Measurements from ENCODE around the gene RPL29.

The RPL29 gene

DNA sequence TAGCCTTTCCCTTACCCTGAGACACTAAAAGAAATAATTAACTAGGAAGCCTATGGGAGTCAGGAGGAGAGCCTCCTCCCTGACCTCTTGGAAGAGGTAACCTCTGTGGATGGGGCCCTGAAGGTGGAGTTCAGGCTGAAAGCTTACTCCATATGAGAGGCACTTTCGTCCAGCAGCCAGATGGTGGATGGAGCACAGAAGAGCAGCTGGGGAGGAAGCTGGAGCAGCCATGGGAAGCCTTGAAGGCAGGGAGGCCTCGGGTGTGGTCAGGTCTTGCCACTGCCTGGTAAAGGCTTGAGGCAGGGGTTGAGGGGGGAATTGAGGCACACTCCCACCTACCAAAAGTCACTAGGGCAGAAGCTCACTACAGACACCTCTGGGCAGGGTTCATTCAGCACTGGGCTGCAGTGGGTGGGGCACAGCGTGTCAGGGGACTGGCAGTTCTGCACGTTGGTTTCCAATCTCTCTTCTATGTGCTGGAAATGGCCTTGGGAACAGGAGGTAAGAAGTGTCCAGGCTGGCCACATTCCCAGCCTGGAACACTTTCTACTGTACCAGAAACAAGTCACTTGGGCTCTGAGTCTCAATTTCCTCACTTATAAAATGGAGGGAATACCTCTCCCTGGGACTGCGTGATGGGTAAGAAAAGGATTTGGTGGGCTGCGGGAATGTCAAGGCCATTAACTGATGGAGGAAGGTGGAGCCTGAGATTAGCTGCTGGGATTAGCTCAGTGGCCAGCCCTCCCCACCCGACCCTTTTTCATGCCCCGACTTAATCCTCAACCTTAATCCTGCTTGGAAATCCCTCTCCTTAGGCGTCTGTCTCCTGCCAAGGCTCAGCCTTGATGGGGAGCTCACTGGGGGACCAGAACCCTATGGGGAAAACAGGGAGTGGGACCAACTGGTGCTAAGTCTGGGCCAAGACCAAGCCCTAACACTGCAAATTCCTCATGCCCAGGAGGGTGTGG, 33.8 kb downstream of the RPL29 start:
- H3K27me3 ChIP-seq (ENCODE audit: control insufficient read depth in 3 of 3, insufficient read depth in 3 of 3, low read depth in 1 of 3, low read length in 3 of 3) = peaks cover 0 to under 1% (median 0%) of the 10 kb centered on the region in 3 experiments
- peak overlapping the region; percentile 22 for H2BK15ac ChIP-seq (ENCODE audit: low read length)
- peaks cover 10% of the 10 kb centered on the region for H3K79me1 ChIP-seq (ENCODE audit: low read depth, low read length)
- H3K9ac ChIP-seq (ENCODE audit: low read depth, low read length, poor library complexity) = no peak overlapping the region
- no peak overlapping the region for H2BK5ac ChIP-seq (ENCODE audit: low read length)
- no peak overlapping the region for H3K4me3 ChIP-seq (ENCODE audit: low read length in 2 of 2)
- H3K27ac ChIP-seq (replicated peaks; ENCODE audit: low read length) = no peak overlapping the region
- H3K4ac ChIP-seq (ENCODE audit: low read length) = peak overlapping the region; percentile 10
- no peak overlapping the region for H3K4me2 ChIP-seq (ENCODE audit: insufficient read depth, low read length, poor library complexity, severe bottlenecking)
- no peak overlapping the region for H2BK12ac ChIP-seq (ENCODE audit: low read length)
- no peak overlapping the region for H4K8ac ChIP-seq (ENCODE audit: low read depth, low read length)
- H3K14ac ChIP-seq (ENCODE audit: low read length) = no peak overlapping the region
- WGBS, 2 donors (ENCODE audit: extremely low coverage in 2 of 2, insufficient read length in 2 of 2, insufficient replicate concordance in 1 of 2) = no CpG with 5 or more reads among the region's 9 CpGs
- H3K9me3 ChIP-seq (replicated peaks in 1 of 2; ENCODE audit: control insufficient read depth in 2 of 2, insufficient read depth in 1 of 2, low read depth in 1 of 2, low read length in 2 of 2) = peaks cover 0 to 2% of the 10 kb centered on the region in 2 donors
- H4K91ac ChIP-seq (ENCODE audit: low read depth, low read length, poor library complexity) = no peak overlapping the region
- no peak for DNase-seq (ENCODE audit: low spot score)
- H2BK120ac ChIP-seq (ENCODE audit: low read depth, low read length) = no peak overlapping the region
- H3K18ac ChIP-seq (ENCODE audit: low read length) = no peak overlapping the region
- no peak overlapping the region for H2AFZ ChIP-seq (ENCODE audit: low read length)
- H3K4me1 ChIP-seq (ENCODE audit: control insufficient read depth in 2 of 2, insufficient read depth in 1 of 2, low read depth in 1 of 2, low read length in 2 of 2) = peaks cover 25 to 44% of the 10 kb centered on the region in 2 donors
- H3K36me3 ChIP-seq (replicated peaks in 1 of 2; ENCODE audit: control insufficient read depth in 2 of 2, insufficient read depth in 2 of 2, low read length in 2 of 2) = peaks cover 20 to 44% of the 10 kb centered on the region in 2 donors
- no peak overlapping the region for H3K23ac ChIP-seq (ENCODE audit: low read depth, low read length, poor library complexity)
- peak overlapping the region; percentile 68 for H2AK5ac ChIP-seq (ENCODE audit: low read depth, low read length)

DNA sequence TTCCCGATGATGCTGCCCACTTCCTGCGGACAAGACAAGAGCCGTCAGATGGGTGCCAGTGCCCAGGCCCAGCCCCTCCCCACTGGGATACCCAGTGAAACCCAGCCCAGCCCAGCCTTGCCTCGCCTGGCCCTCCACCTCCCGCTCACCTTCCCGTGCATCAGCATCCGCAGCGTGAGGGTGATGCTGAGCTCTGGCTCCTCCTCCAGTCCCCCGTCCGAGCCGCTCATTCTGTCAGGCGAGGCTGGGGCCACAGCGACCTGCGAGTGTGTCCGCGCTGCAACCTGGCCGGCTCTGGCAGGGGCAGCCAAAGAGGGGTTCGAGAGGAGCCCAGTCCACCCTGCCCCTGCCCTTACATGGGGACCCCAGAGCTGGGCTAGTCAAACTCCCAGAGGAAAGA, 34.7 kb downstream of the RPL29 start:
- Histone ChIP-seq H3K14ac (ENCODE audit: low read length) (no peak overlapping the region), H2BK12ac (ENCODE audit: low read length) (no peak overlapping the region), H2AFZ (ENCODE audit: low read length) (no peak overlapping the region), H3K27ac (replicated peaks; ENCODE audit: low read length) (no peak overlapping the region), H3K4ac (ENCODE audit: low read length) (no peak overlapping the region), H3K4me3 (ENCODE audit: low read length in 2 of 2) (no peak overlapping the region), H3K4me1 (ENCODE audit: control insufficient read depth in 2 of 2, insufficient read depth in 1 of 2, low read depth in 1 of 2, low read length in 2 of 2) (peaks cover 18 to 42% of the 10 kb centered on the region in 2 donors), H2BK120ac (ENCODE audit: low read depth, low read length) (no peak overlapping the region), H3K79me1 (ENCODE audit: low read depth, low read length) (peaks cover 6% of the 10 kb centered on the region), H4K91ac (ENCODE audit: low read depth, low read length, poor library complexity) (no peak overlapping the region), H3K23ac (ENCODE audit: low read depth, low read length, poor library complexity) (peak overlapping the region; percentile 46), H2BK15ac (ENCODE audit: low read length) (peak overlapping the region; percentile 25), H3K27me3 (ENCODE audit: control insufficient read depth in 3 of 3, insufficient read depth in 3 of 3, low read depth in 1 of 3, low read length in 3 of 3) (peaks cover 0 to 2% (median 0%) of the 10 kb centered on the region in 3 experiments), H4K8ac (ENCODE audit: low read depth, low read length) (no peak overlapping the region), H3K9ac (ENCODE audit: low read depth, low read length, poor library complexity) (peak overlapping the region; percentile 55), H3K18ac (ENCODE audit: low read length) (no peak overlapping the region), H3K36me3 (replicated peaks in 1 of 2; ENCODE audit: control insufficient read depth in 2 of 2, insufficient read depth in 2 of 2, low read length in 2 of 2) (peaks cover 23 to 47% of the 10 kb centered on the region in 2 donors), H2BK5ac (ENCODE audit: low read length) (no peak overlapping the region), H2AK5ac (ENCODE audit: low read depth, low read length) (peak overlapping the region; percentile 14), H3K4me2 (ENCODE audit: insufficient read depth, low read length, poor library complexity, severe bottlenecking) (no peak overlapping the region), H3K9me3 (replicated peaks in 1 of 2; ENCODE audit: control insufficient read depth in 2 of 2, insufficient read depth in 1 of 2, low read depth in 1 of 2, low read length in 2 of 2) (peaks cover 0 to 2% of the 10 kb centered on the region in 2 donors)
- WGBS, 2 donors (ENCODE audit: extremely low coverage in 2 of 2, insufficient read length in 2 of 2, insufficient replicate concordance in 1 of 2) = no CpG with 5 or more reads among the region's 18 CpGs
- DNase-seq (ENCODE audit: low spot score) = no peak

DNA sequence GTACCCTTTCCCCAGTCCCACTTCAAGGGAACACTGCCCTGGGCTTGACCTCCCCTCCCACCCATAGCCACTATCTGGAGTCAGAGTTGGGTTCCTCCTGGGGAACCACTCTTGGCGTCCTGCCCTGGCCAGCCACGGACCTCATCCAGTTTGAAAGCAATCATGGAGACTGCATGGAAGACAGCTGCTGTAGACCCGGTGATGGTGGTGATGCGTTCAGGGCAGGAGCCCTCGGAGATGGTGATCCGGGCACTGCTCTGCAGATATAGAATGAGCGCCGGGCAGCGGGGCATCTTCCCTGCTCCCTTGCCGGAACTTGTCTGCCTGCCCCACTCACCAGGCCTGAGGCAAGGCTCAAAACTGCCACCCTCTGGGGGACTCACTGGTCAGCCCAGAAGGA, 35.3 kb downstream of the RPL29 start:
- DNase-seq (ENCODE audit: low spot score) = no peak
- WGBS, 2 donors (ENCODE audit: extremely low coverage in 2 of 2, insufficient read length in 2 of 2, insufficient replicate concordance in 1 of 2) = no CpG with 5 or more reads among the region's 10 CpGs
- H3K9ac ChIP-seq (ENCODE audit: low read depth, low read length, poor library complexity) = no peak overlapping the region
- no peak overlapping the region for H3K4me3 ChIP-seq (ENCODE audit: low read length in 2 of 2)
- no peak overlapping the region for H4K91ac ChIP-seq (ENCODE audit: low read depth, low read length, poor library complexity)
- H3K18ac ChIP-seq (ENCODE audit: low read length) = no peak overlapping the region
- peaks cover 5% of the 10 kb centered on the region for H3K79me1 ChIP-seq (ENCODE audit: low read depth, low read length)
- H3K23ac ChIP-seq (ENCODE audit: low read depth, low read length, poor library complexity) = no peak overlapping the region
- H2BK12ac ChIP-seq (ENCODE audit: low read length) = no peak overlapping the region
- no peak overlapping the region for H2BK5ac ChIP-seq (ENCODE audit: low read length)
- peaks cover 0 to 8% (median 5%) of the 10 kb centered on the region in 3 experiments for H3K27me3 ChIP-seq (ENCODE audit: control insufficient read depth in 3 of 3, insufficient read depth in 3 of 3, low read depth in 1 of 3, low read length in 3 of 3)
- no peak overlapping the region for H2BK120ac ChIP-seq (ENCODE audit: low read depth, low read length)
- no peak overlapping the region for H3K4me2 ChIP-seq (ENCODE audit: insufficient read depth, low read length, poor library complexity, severe bottlenecking)
- H2BK15ac ChIP-seq (ENCODE audit: low read length) = no peak overlapping the region
- no peak overlapping the region for H2AK5ac ChIP-seq (ENCODE audit: low read depth, low read length)
- no peak overlapping the region for H2AFZ ChIP-seq (ENCODE audit: low read length)
- H4K8ac ChIP-seq (ENCODE audit: low read depth, low read length) = no peak overlapping the region
- H3K4me1 ChIP-seq (ENCODE audit: control insufficient read depth in 2 of 2, insufficient read depth in 1 of 2, low read depth in 1 of 2, low read length in 2 of 2) = peaks cover 12 to 42% of the 10 kb centered on the region in 2 donors
- peaks cover 0 to 5% of the 10 kb centered on the region in 2 donors for H3K9me3 ChIP-seq (replicated peaks in 1 of 2; ENCODE audit: control insufficient read depth in 2 of 2, insufficient read depth in 1 of 2, low read depth in 1 of 2, low read length in 2 of 2)
- H3K36me3 ChIP-seq (replicated peaks in 1 of 2; ENCODE audit: control insufficient read depth in 2 of 2, insufficient read depth in 2 of 2, low read length in 2 of 2) = peaks cover 23 to 47% of the 10 kb centered on the region in 2 donors
- no peak overlapping the region for H3K27ac ChIP-seq (replicated peaks; ENCODE audit: low read length)
- H3K4ac ChIP-seq (ENCODE audit: low read length) = no peak overlapping the region
- H3K14ac ChIP-seq (ENCODE audit: low read length) = no peak overlapping the region

DNA sequence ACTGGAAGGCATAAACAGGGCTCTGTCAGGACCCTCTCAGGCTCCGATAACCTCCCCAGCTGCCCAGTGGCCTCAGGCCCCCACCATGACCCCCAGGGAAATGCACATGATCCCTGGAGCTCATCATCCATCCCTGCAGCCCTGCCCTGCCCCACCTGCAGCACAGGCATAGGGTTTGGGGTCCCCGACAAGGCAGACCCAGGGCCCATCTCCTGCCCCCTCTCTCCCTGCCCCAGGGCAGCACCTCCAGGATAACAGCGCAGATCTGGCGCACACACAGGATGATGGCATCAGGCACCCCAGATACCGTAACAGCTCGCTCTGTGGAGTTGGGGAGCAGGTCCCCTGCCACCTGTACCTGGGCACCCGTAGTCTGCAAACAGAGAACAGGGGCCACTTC, 36.0 kb downstream of the RPL29 start:
- no peak overlapping the region for H3K18ac ChIP-seq (ENCODE audit: low read length)
- H2BK12ac ChIP-seq (ENCODE audit: low read length) = no peak overlapping the region
- no peak overlapping the region for H2BK120ac ChIP-seq (ENCODE audit: low read depth, low read length)
- H2BK15ac ChIP-seq (ENCODE audit: low read length) = no peak overlapping the region
- H3K9me3 ChIP-seq (replicated peaks in 1 of 2; ENCODE audit: control insufficient read depth in 2 of 2, insufficient read depth in 1 of 2, low read depth in 1 of 2, low read length in 2 of 2) = peaks cover 0 to 11% of the 10 kb centered on the region in 2 donors
- no peak overlapping the region for H3K14ac ChIP-seq (ENCODE audit: low read length)
- no peak overlapping the region for H3K9ac ChIP-seq (ENCODE audit: low read depth, low read length, poor library complexity)
- H3K4me1 ChIP-seq (ENCODE audit: control insufficient read depth in 2 of 2, insufficient read depth in 1 of 2, low read depth in 1 of 2, low read length in 2 of 2) = peaks cover 4 to 37% of the 10 kb centered on the region in 2 donors
- no CpG with 5 or more reads among the region's 7 CpGs for WGBS, 2 donors (ENCODE audit: extremely low coverage in 2 of 2, insufficient read length in 2 of 2, insufficient replicate concordance in 1 of 2)
- no peak overlapping the region for H2BK5ac ChIP-seq (ENCODE audit: low read length)
- peak overlapping the region; percentile 4 for H3K23ac ChIP-seq (ENCODE audit: low read depth, low read length, poor library complexity)
- no peak overlapping the region for H4K91ac ChIP-seq (ENCODE audit: low read depth, low read length, poor library complexity)
- no peak overlapping the region for H3K4ac ChIP-seq (ENCODE audit: low read length)
- peaks cover 0 to 15% (median 11%) of the 10 kb centered on the region in 3 experiments for H3K27me3 ChIP-seq (ENCODE audit: control insufficient read depth in 3 of 3, insufficient read depth in 3 of 3, low read depth in 1 of 3, low read length in 3 of 3)
- H4K8ac ChIP-seq (ENCODE audit: low read depth, low read length) = no peak overlapping the region
- H2AK5ac ChIP-seq (ENCODE audit: low read depth, low read length) = no peak overlapping the region
- H3K79me1 ChIP-seq (ENCODE audit: low read depth, low read length) = peaks cover 4% of the 10 kb centered on the region
- H3K27ac ChIP-seq (replicated peaks; ENCODE audit: low read length) = no peak overlapping the region
- DNase-seq (ENCODE audit: low spot score) = no peak
- peaks cover 23 to 47% of the 10 kb centered on the region in 2 donors for H3K36me3 ChIP-seq (replicated peaks in 1 of 2; ENCODE audit: control insufficient read depth in 2 of 2, insufficient read depth in 2 of 2, low read length in 2 of 2)
- no peak overlapping the region for H3K4me2 ChIP-seq (ENCODE audit: insufficient read depth, low read length, poor library complexity, severe bottlenecking)
- no peak overlapping the region for H2AFZ ChIP-seq (ENCODE audit: low read length)
- peak overlapping the region in 1 of 2 donors; percentile 16 for H3K4me3 ChIP-seq (ENCODE audit: low read length in 2 of 2)
